Uterus (tissue), 2 donors: ENCODE measurements around the gene SULT1A1.

ENCODE experiments used
- CTCF ChIP-seq, 4 experiments: fragments of 200-600 bp in 2 of 4; fragments of 450-650 bp in 2 of 4; sonication (generic) in 2 of 4; IDR thresholded peaks; one replicate each; pipeline ENCODE4 v1.5.1; 2016 to 2019; ENCODE audit warnings: antibody characterized with exemption in 4 of 4, mild to moderate bottlenecking in 2 of 4, moderate library complexity in 1 of 4
- POLR2A ChIP-seq, 2 donors: fragments of 450-650 bp; IDR thresholded peaks; one replicate each; pipeline ENCODE4 v1.6.1; 2016; ENCODE audit warnings: antibody characterized with exemption in 2 of 2, mild to moderate bottlenecking in 1 of 2, moderate library complexity in 1 of 2

- no peak for TF ChIP-seq CTCF (IDR thresholded peaks at IDR 0.05)
- TF ChIP-seq POLR2A (IDR thresholded peaks at IDR 0.05): no peak
These were observed 3.3 kb downstream of the SULT1A1 start for GRCh38 chr16:28606291-28607115.
